B cell (primary cell): ENCODE results near the gene TPK1. TPM values are rescaled to one million over a fixed set of nuclear protein-coding genes. Genes with fewer than 3 reads are reported as not detected.

Source experiments
- ATAC-seq: fragments of 200-7000 bp; cut with Tn5 transposase; one replicate; pipeline ENCODE4 v1.10.0; 2021; ENCODE audit warnings: low read depth, mild to moderate bottlenecking, moderate number of reproducible peaks, moderate library complexity
- CTCF ChIA-PET: fragments of 350-600 bp; sonication (Branson Sonifier 250); formaldehyde crosslinking; loops from one replicate; lab custom pipeline; 2021; ENCODE audit warnings: antibody characterized with exemption, inconsistent platforms; lab: Charles Lee
- POLR2A ChIA-PET: fragments of 350-600 bp; sonication (Branson Sonifier 250); formaldehyde crosslinking; loops from one replicate; lab custom pipeline; 2021; ENCODE audit warnings: antibody characterized with exemption; lab: Charles Lee
- DNase-seq: peaks from one replicate; pipeline ENCODE4 v3.0.0; 2013
- H2AFZ ChIP-seq: 2 replicates; pipeline ENCODE4 v1.6.1; 2012; ENCODE audit warnings: mild to moderate bottlenecking, low read depth, low read length; ENCODE audit not compliant: insufficient read depth, poor library complexity, severe bottlenecking
- H3K27ac ChIP-seq, 2 donors: 1 replicate in 1 of 2; 2 replicates in 1 of 2; pipeline ENCODE4 v1.5.1; 2012 to 2013; ENCODE audit warnings: low read length in 2 of 2, mild to moderate bottlenecking in 2 of 2, moderate library complexity in 1 of 2
- H3K27me3 ChIP-seq, 4 experiments: fragments of 200-600 bp in 1 of 4; sonication (generic) in 1 of 4; replicated peaks in 1 of 4; 1 replicate in 2 of 4; 2 replicates in 2 of 4; pipeline versions ENCODE4 v1.6.1 to v1.7.0; 2013 to 2016; ENCODE audit warnings: low read length in 3 of 4, mild to moderate bottlenecking in 2 of 4, mixed read lengths in 1 of 4, moderate library complexity in 1 of 4; ENCODE audit not compliant: insufficient read depth in 4 of 4, control insufficient read depth in 3 of 4; ENCODE audit errors: control extremely low read depth in 1 of 4
- H3K36me3 ChIP-seq, 2 experiments: replicated peaks in 1 of 2; 1 replicate in 1 of 2; 2 replicates in 1 of 2; pipeline versions ENCODE4 v1.6.1 to v1.7.1; 2013; ENCODE audit warnings: low read length in 1 of 2; ENCODE audit not compliant: insufficient read depth in 2 of 2, control insufficient read depth in 1 of 2; ENCODE audit errors: control extremely low read depth in 1 of 2, extremely low read depth in 1 of 2
- H3K4me1 ChIP-seq, 2 donors: fragments of 200-600 bp in 1 of 2; sonication (generic) in 1 of 2; 1 replicate in 1 of 2; 2 replicates in 1 of 2; pipeline versions ENCODE4 v1.5.1 to v1.6.1; 2013 to 2017; ENCODE audit warnings: low read length in 2 of 2; ENCODE audit not compliant: control insufficient read depth in 2 of 2, insufficient read depth in 2 of 2
- H3K4me2 ChIP-seq: replicated peaks from 2 replicates; pipeline ENCODE3; 2012; ENCODE audit warnings: mild to moderate bottlenecking, low read depth, low read length; ENCODE audit not compliant: poor library complexity, severe bottlenecking
- H3K4me3 ChIP-seq, 5 experiments: fragments of 200-600 bp in 1 of 5; sonication (generic) in 1 of 5; 1 replicate in 3 of 5; 2 replicates in 2 of 5; pipeline versions ENCODE4 v1.5.1 to v1.7.0; 2011 to 2016; ENCODE audit warnings: low read length in 4 of 5, mild to moderate bottlenecking in 4 of 5, low read depth in 2 of 5, control low read depth in 1 of 5, moderate library complexity in 1 of 5; ENCODE audit not compliant: insufficient read depth in 1 of 5; ENCODE audit errors: control extremely low read depth in 1 of 5, extremely low read depth in 1 of 5
- H3K79me2 ChIP-seq: fragments of 200-600 bp; sonication (generic); one replicate; pipeline ENCODE4 v1.6.0; 2016; ENCODE audit warnings: low read length; ENCODE audit not compliant: control insufficient read depth, insufficient read depth
- H3K9ac ChIP-seq: fragments of 200-600 bp; sonication (generic); 2 replicates; pipeline ENCODE4 v1.6.1; 2017; ENCODE audit warnings: mild to moderate bottlenecking, low read length, moderate library complexity
- H3K9me3 ChIP-seq, 3 donors: one replicate each; pipeline versions ENCODE4 v1.6.1 to v1.7.1; 2013; ENCODE audit warnings: low read length in 2 of 3; ENCODE audit not compliant: control insufficient read depth in 2 of 3, insufficient read depth in 1 of 3; ENCODE audit errors: control extremely low read depth in 1 of 3
- H4K20me1 ChIP-seq: 2 replicates; pipeline ENCODE4 v1.6.0; 2012; ENCODE audit warnings: mild to moderate bottlenecking, low read length; ENCODE audit not compliant: insufficient read depth, control insufficient read depth, poor library complexity, severe bottlenecking
- H3K27ac Mint-ChIP-seq: one replicate; pipeline ENCODE4 v1.8.0; 2021; ENCODE audit warnings: mixed read lengths
- H3K27me3 Mint-ChIP-seq: one replicate; pipeline ENCODE4 v1.8.0; 2021; ENCODE audit warnings: mixed read lengths
- H3K4me1 Mint-ChIP-seq: one replicate; pipeline ENCODE4 v1.8.0; 2021; ENCODE audit warnings: mixed read lengths
- H3K4me3 Mint-ChIP-seq: one replicate; pipeline ENCODE4 v1.8.0; 2021; ENCODE audit warnings: mixed read lengths
- H3K9me3 Mint-ChIP-seq: one replicate; pipeline ENCODE4 v1.8.0; 2022; ENCODE audit warnings: mixed read lengths; ENCODE audit not compliant: insufficient read depth
- EZH2 ChIP-seq: IDR thresholded peaks from 2 replicates; pipeline ENCODE4 v1.6.1; 2012; ENCODE audit warnings: borderline replicate concordance, low read depth, mild to moderate bottlenecking, moderate library complexity, low read length; ENCODE audit not compliant: insufficient read depth, poor library complexity, severe bottlenecking
- WGBS: methylation state at CpG from one replicate; pipeline ENCODE4 v1.1.5; 2013; ENCODE audit warnings: missing lambda C conversion rate; ENCODE audit not compliant: insufficient coverage; 5-methylcytosine and 5-hydroxymethylcytosine counted together
- intact Hi-C: fragments of 100-400 bp; cut with micrococcal nuclease; formaldehyde crosslinking; loops from one replicate; pipeline ENCODE4 v1.10.0; 2022
- polyA plus RNA-seq: library from polyadenylated mRNA; depleted of rRNA; stranded (reverse); fragments of >200 nt; gene quantifications from 2 replicates; pipeline ENCODE4 v1.2.3, GENCODE V29; 2012
- total RNA-seq, 2 donors: library from RNA; stranded (reverse); fragments of 120-200 nt in 1 of 2; gene quantifications; 1 replicate in 1 of 2; 2 replicates in 1 of 2; pipeline versions ENCODE4 v1.2.3 to v1.2.4, GENCODE V29; 2013 to 2022
- TF ChIP-seq, protein P1 (sequence below): fragments of 200-600 bp; IDR thresholded peaks from one replicate; pipeline ENCODE4 v1.8.0; 2022; ENCODE audit warnings: antibody characterized with exemption, mild to moderate bottlenecking

The TPK1 gene
- total and polyA plus RNA-seq, 2 donors (not counting 1 experiment from before 2014, with no cell fraction given) = 13.7 to 26.4 TPM

- Mint-ChIP-seq H3K9me3 (no peaks in the 10 kb centered on the region), H3K4me3 (no peak within 1 kb of the TSS), H3K27ac (no peak within 1 kb of the TSS), H3K4me1 (no peaks in the 10 kb centered on the region), H3K27me3 (peaks cover 21% of the 10 kb centered on the region)
- 98% methylated on average over 19 of the region's 39 CpGs for WGBS
- H4K20me1 ChIP-seq = no peaks in the 10 kb centered on the region
- no peak within 1 kb of the TSS for H3K4me2 ChIP-seq
- DNase-seq (no peak), ATAC-seq (no peak)
- no peak within 1 kb of the TSS for H3K9ac ChIP-seq
- no peaks in the 10 kb centered on the region for H3K36me3 ChIP-seq
- ChIA-PET CTCF (interaction anchor here (1.9 kb wide), 1 partner anchor 11 kb away, joined by 8 read pairs; no protein-coding TSS in a partner anchor), POLR2A (no interaction called here)
- peaks cover 0 to 67% of the 10 kb centered on the region in 2 donors for H3K4me1 ChIP-seq
- no peaks in the 10 kb centered on the region for H3K79me2 ChIP-seq
- no peak within 1 kb of the TSS for H3K27ac ChIP-seq
- H3K4me3 ChIP-seq = no peak within 1 kb of the TSS
- TF ChIP-seq EZH2 = no peak
- TF ChIP-seq, protein P1, sequence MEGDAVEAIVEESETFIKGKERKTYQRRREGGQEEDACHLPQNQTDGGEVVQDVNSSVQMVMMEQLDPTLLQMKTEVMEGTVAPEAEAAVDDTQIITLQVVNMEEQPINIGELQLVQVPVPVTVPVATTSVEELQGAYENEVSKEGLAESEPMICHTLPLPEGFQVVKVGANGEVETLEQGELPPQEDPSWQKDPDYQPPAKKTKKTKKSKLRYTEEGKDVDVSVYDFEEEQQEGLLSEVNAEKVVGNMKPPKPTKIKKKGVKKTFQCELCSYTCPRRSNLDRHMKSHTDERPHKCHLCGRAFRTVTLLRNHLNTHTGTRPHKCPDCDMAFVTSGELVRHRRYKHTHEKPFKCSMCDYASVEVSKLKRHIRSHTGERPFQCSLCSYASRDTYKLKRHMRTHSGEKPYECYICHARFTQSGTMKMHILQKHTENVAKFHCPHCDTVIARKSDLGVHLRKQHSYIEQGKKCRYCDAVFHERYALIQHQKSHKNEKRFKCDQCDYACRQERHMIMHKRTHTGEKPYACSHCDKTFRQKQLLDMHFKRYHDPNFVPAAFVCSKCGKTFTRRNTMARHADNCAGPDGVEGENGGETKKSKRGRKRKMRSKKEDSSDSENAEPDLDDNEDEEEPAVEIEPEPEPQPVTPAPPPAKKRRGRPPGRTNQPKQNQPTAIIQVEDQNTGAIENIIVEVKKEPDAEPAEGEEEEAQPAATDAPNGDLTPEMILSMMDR = no peak
- H3K27me3 ChIP-seq = peaks cover 0 to 4% (median 1%) of the 10 kb centered on the region in 4 experiments
- intact Hi-C loops = no loop called here
- no peak within 1 kb of the TSS for H2AFZ ChIP-seq
- H3K9me3 ChIP-seq = no peaks in the 10 kb centered on the region
Measured at GRCh38 chr7:144403649-144404061, 432.2 kb downstream of the TPK1 start, which contains the start of gene NOBOX. TSS of gene NOBOX (minus strand) at chr7:144403693.

DNA sequence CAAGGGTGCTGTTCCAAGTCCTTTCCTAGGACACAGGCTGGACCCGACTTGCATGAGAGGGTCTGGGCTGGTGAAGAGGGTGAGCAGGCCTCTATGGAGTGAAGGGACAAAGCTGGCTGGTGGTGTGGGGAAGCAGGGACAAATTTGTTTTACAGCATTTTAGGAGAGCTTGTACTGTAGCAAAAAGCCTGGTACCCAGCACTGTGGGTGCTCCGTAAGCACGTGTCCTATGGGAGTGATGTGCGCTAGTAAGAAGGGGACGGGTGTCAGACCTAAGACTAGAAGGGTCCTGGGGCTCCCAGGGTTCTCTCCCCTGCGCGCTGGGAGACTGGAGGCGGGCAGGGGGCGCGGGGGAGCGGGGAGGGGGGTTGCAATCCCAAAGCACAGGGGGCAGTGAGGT is 432.8 kb downstream of the TPK1 start:
- peaks cover 19% of the 10 kb centered on the region for H3K27me3 Mint-ChIP-seq
- CTCF ChIA-PET = interaction anchor here (1.9 kb wide), 1 partner anchor 10 kb away, joined by 8 read pairs; no protein-coding TSS in a partner anchor

More for the DNA sequence above, 432.8 kb downstream of the TPK1 start:
- no peaks in the 10 kb centered on the region for H3K9me3 ChIP-seq
- H3K9ac ChIP-seq = no peak overlapping the region
- WGBS = 100% methylated on average over 5 of the region's 11 CpGs
- no peak for ATAC-seq
- H3K27ac ChIP-seq = no peak overlapping the region
- Mint-ChIP-seq H3K4me3 (no peak overlapping the region), H3K9me3 (no peaks in the 10 kb centered on the region), H3K4me1 (no peaks in the 10 kb centered on the region), H3K27ac (no peak overlapping the region)
- no peak for TF ChIP-seq EZH2
- TF ChIP-seq, protein P1 = no peak
- no peak for DNase-seq
- no peak overlapping the region for H2AFZ ChIP-seq
- H3K4me1 ChIP-seq = peaks cover 0 to 61% of the 10 kb centered on the region in 2 donors
- intact Hi-C loops = no loop called here
- H3K36me3 ChIP-seq = no peaks in the 10 kb centered on the region
- no peaks in the 10 kb centered on the region for H4K20me1 ChIP-seq
- peaks cover 0 to 4% (median 1%) of the 10 kb centered on the region in 4 experiments for H3K27me3 ChIP-seq
- H3K79me2 ChIP-seq = no peaks in the 10 kb centered on the region
- no peak overlapping the region for H3K4me3 ChIP-seq
- POLR2A ChIA-PET = no interaction called here
- H3K4me2 ChIP-seq = no peak overlapping the region
